ENCODE results near the gene KRTAP10-1. TPM values are rescaled to one million over a fixed set of nuclear protein-coding genes. Genes with fewer than 3 reads are reported as not detected.

Gene KRTAP10-1
- total and polyA plus RNA-seq, 9 of the 15 experiments (the other 6 are each of a cell fraction or from before 2014, with no cell fraction given): not detected

- Histone ChIP-seq H3K27me3 (ENCODE audit: control insufficient read depth in 2 of 2, insufficient read depth in 2 of 2, low read length in 2 of 2) (peaks cover 8 to 33% of the 10 kb centered on the region in 2 experiments; a peak in 4 of 5 replicates), H3K4me1 (replicated peaks in 1 of 2; ENCODE audit: control insufficient read depth in 2 of 2, insufficient read depth in 2 of 2, low read length in 2 of 2) (peaks cover 0 to 4% of the 10 kb centered on the region in 2 experiments; a peak in 1 of 5 replicates), H3K9me1 (ENCODE audit: control insufficient read depth, insufficient read depth, low read length) (no peaks in the 10 kb centered on the region), H3K9me3 (replicated peaks; ENCODE audit: control insufficient read depth, insufficient read depth, low read depth, low read length) (no peaks in the 10 kb centered on the region), H3K9ac (ENCODE audit: insufficient read depth in 1 of 2, low read depth in 2 of 2, low read length in 2 of 2) (no peak overlapping the region), H2AFZ (ENCODE audit: low read depth, low read length) (no peak overlapping the region), H3K79me2 (ENCODE audit: control insufficient read depth, insufficient read depth, low read length) (no peaks in the 10 kb centered on the region), H3K27ac (ENCODE audit: extremely low read depth, low read depth, low read length) (no peak overlapping the region), H3K4me3 (no peak overlapping the region), H3K4me2 (ENCODE audit: insufficient read depth, low read length) (no peak overlapping the region), H4K20me1 (replicated peaks; ENCODE audit: control insufficient read depth, insufficient read depth, low read length) (no peaks in the 10 kb centered on the region), H3K36me3 (ENCODE audit: control insufficient read depth, insufficient read depth, low read length) (no peaks in the 10 kb centered on the region)
- CTCF ChIA-PET (ENCODE audit: low intra/inter-chr PET ratio): no interaction called here
- 0% methylated on average over 5 of the region's 5 CpGs for WGBS (ENCODE audit: insufficient coverage, low coverage, missing lambda C conversion rate)
- intact Hi-C loops (cut with micrococcal nuclease) (no loop called here), in situ Hi-C loops (cut with MboI) (no loop called here)
- no TSS peak for BruUV-seq (replicated peaks)
- TF ChIP-seq TCF3 (CRISPR knock-in tag; IDR thresholded peaks at IDR 0.05): no peak
- TF ChIP-seq GABPB1 (CRISPR knock-in tag; IDR thresholded peaks at IDR 0.05): no peak
- TF ChIP-seq ZNF77 (CRISPR knock-in tag; IDR thresholded peaks at IDR 0.05): no peak
- TF ChIP-seq HDAC8 (tag; IDR thresholded peaks at IDR 0.05): no peak
- no peak for TF ChIP-seq HIVEP1 (CRISPR knock-in tag; IDR thresholded peaks at IDR 0.05)
- TF ChIP-seq STAT5B (CRISPR knock-in tag; IDR thresholded peaks at IDR 0.05): no peak
- TF ChIP-seq ZNF583 (CRISPR knock-in tag; IDR thresholded peaks at IDR 0.05): no peak
- no peak for TF ChIP-seq C11orf30 (IDR thresholded peaks at IDR 0.05; ENCODE audit: low read depth)
- TF ChIP-seq SP2 (IDR thresholded peaks at IDR 0.05; ENCODE audit: extremely low read depth, low read depth, low read length, poor library complexity, severe bottlenecking): no peak
- TF ChIP-seq CTBP1 (IDR thresholded peaks at IDR 0.05; ENCODE audit: borderline replicate concordance): no peak
- TF ChIP-seq, protein P1, sequence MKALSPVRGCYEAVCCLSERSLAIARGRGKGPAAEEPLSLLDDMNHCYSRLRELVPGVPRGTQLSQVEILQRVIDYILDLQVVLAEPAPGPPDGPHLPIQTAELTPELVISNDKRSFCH (CRISPR knock-in tag; IDR thresholded peaks at IDR 0.05): no peak
- TF ChIP-seq, protein P1 (tag; IDR thresholded peaks at IDR 0.05): no peak
- TF ChIP-seq NFIX (CRISPR knock-in tag; IDR thresholded peaks at IDR 0.05; ENCODE audit: low read depth): no peak
- TF ChIP-seq SOX6 (IDR thresholded peaks at IDR 0.05): no peak
- no peak for TF ChIP-seq NKRF (IDR thresholded peaks at IDR 0.05; ENCODE audit: borderline replicate concordance)
- no peak for TF ChIP-seq HDAC1 (IDR thresholded peaks at IDR 0.05)
- TF ChIP-seq ZBTB1 (CRISPR knock-in tag; IDR thresholded peaks at IDR 0.05; ENCODE audit: borderline replicate concordance, low read depth): no peak
- no peak for TF ChIP-seq THRAP3 (IDR thresholded peaks at IDR 0.05; ENCODE audit: borderline replicate concordance)
- no peak for TF ChIP-seq ZNF57 (CRISPR knock-in tag; IDR thresholded peaks at IDR 0.05)
- no peak for TF ChIP-seq BACH1 (tag; IDR thresholded peaks at IDR 0.05)
- ATAC-seq: no peak
- POLR2A ChIA-PET: no interaction called here
- FAIRE-seq: no peak
- no peak for DNase-seq (ENCODE audit: extremely low read depth in 1 of 4, low spot score in 3 of 4)
These were observed 7.8 kb upstream of the KRTAP10-1 start for GRCh38 chr21:44547656-44548331.

Measured in K562 (cell line).